HG03378 (cell line): ENCODE results near the gene NXF2.
"Not testable (repeated sequence)": the region's sequence is repeated elsewhere in the genome, so short reads cannot be mapped to it uniquely, and the experiment has no call there.

Experiments used
- ATAC-seq: cut with Tn5 transposase; IDR thresholded peaks from one replicate; pipeline ENCODE4 v1.9.1; 2021; ENCODE audit warnings: mild to moderate bottlenecking, moderate library complexity; ENCODE audit not compliant: unreplicated experiment

The NXF2 gene

GRCh38 chrX:102246893-102247292 is at the start of gene NXF2:
NXF2 (plus strand) TSS chrX:102247167; CDS start chrX:102307079, 59,912 bp downstream.
- not testable (repeated sequence) for ATAC-seq

- not testable (repeated sequence) for ATAC-seq
Measured at GRCh38 chrX:102207940-102208339, 39.0 kb upstream of the NXF2 start.

- not testable (repeated sequence) for ATAC-seq
Measured at GRCh38 chrX:102214986-102215385, 32.0 kb upstream of the NXF2 start, which contains the start of gene TCP11X1. TCP11X1 (plus strand) TSS chrX:102215301.

GRCh38 chrX:102216497-102216896 is 30.5 kb upstream of the NXF2 start:
- not testable (repeated sequence) for ATAC-seq

GRCh38 chrX:102235678-102236077 is 11.3 kb upstream of the NXF2 start:
- not testable (repeated sequence) for ATAC-seq

- not testable (repeated sequence) for ATAC-seq
Measured at GRCh38 chrX:102240265-102240664, 6.7 kb upstream of the NXF2 start.

GRCh38 chrX:102272231-102272630 is 25.3 kb downstream of the NXF2 start:
- not testable (repeated sequence) for ATAC-seq

- ATAC-seq: no peak
Measured at GRCh38 chrX:102338162-102338561, 91.2 kb downstream of the NXF2 start.

GRCh38 chrX:102339312-102340298 is 92.6 kb downstream of the NXF2 start:
- ATAC-seq: no peak

- ATAC-seq: no peak
Measured at GRCh38 chrX:102341867-102342266, 94.9 kb downstream of the NXF2 start.

GRCh38 chrX:102345916-102346315 is 98.9 kb downstream of the NXF2 start:
- ATAC-seq: no peak
